CD4-positive, alpha-beta T cell treated with Interferon gamma for 1 hour (primary cell): ENCODE data around the gene RBFOX1.

ENCODE experiments used
- DNase-seq: peaks from one replicate; pipeline ENCODE4 v3.0.0-alpha.2; 2020

Gene RBFOX1

DNA sequence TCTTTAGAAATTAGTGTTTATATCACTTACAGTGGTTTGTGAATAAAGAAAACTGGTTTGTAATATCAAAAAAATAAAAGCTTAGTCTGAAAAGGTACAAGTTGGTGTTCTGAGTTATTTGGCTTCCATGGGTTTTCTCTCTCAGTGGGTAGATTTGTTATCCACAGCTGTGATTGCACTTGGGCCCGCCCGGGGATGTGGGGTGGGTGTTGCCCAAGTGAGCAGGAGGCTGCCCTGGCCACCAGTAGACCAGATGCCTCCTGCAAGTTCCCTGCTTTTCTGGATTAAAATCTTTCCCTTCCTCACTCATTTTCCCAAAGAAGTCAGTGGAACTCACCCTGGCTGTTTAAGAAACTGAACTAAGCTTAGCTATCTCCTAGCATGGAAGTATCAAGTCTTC lies 380.6 kb downstream of the RBFOX1 start:
- no peak for DNase-seq

DNA sequence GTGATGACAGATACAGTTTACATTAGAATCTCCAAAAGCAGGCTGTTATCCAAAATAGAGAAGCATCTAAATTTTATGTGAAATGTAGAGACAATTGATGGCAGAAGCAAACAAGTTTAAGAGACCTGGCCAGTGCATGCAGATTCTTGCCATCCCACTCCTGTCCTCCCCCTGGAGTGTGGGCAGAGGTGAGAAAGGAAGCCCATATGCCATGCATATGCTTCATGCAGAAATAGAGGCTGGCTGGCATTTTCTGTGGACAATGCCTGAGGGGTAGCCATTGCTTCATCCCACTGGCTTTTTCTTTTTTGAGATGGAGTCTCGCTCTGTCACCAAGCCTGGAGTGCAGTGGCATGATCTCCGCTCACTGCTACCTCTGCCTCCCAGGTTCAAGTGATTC lies 382.1 kb downstream of the RBFOX1 start:
- DNase-seq, result no peak

DNA sequence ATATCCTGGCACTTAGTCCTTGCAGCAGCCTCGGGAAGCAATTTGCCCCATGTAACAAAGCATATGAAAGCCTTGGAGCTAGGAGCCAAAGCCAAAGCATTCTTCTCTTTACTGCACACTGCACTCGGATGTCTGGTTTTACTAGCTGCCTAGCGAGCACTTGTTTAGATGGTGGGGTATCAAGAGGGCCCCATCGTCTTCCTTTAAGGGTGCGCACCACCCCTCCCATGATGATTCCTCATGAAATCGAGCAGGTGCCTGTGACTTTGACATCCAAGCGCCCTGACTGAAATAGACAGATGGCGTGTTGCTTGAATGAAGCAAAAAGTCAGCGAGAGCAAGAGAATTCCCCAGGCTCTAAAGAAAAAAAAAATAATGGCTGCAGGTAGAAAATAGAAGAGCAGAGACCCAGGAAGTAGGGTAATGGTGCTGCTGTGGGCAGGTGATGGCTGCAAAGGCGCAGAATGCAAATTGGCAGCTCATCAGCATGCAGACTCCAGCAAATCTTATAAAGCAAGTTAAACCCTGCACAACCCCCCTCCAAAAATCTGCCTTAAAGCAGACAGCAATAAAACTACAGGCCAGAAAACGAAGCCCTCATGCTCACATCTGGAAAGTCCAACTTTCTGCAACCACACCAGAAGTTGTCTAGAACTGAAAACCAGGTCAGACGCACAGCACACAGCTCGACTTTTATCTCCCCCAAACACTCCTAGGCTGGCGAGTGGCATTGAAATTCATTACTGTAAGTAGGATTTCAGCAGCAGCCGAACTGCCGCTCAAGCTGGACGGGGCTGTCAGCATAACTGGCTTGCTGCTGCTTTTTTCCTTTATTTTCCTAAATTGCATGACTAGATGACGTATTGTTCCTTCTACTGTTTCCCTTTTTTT lies 384.3 kb downstream of the RBFOX1 start:
- DNase-seq, result no peak

DNA sequence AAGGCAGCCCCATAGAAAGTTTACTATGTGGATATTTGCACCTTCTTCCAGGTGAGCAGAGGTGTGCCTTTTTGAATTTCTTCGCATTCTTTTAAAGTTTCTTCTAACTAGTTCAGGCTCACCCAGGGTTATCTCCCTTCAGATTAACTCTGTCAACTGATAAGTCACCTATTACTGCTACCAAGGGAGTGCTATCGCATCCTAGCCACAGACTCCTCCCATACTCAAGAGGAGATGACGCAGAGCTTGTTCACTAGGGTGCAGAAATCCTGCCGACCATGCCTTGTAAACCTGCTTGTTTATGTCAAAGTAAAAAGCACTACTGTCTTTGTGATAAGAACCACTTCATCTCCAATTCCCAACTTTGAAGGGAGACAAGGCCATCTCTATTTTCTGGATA lies 390.1 kb downstream of the RBFOX1 start:
- DNase-seq, result no peak

DNA sequence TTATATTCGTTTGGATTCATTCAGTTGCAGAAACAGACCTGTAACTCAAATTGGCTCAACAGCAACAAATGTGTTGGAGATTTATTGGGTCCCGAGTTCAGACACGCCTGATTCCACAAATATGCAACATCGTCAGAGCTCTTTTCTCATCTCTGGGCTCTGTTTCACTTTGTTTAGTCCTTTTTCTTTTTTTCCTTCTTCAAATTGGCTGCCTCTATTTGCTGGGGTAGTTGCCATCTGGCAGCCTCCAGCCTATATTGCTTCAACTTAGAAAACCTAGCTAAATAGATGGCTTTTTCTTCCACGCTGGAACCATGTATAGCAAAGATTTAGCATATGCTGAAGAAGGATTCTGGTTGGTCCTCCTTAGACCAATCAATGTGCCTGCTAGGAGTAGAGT lies 398.5 kb downstream of the RBFOX1 start:
- DNase-seq, result no peak

DNA sequence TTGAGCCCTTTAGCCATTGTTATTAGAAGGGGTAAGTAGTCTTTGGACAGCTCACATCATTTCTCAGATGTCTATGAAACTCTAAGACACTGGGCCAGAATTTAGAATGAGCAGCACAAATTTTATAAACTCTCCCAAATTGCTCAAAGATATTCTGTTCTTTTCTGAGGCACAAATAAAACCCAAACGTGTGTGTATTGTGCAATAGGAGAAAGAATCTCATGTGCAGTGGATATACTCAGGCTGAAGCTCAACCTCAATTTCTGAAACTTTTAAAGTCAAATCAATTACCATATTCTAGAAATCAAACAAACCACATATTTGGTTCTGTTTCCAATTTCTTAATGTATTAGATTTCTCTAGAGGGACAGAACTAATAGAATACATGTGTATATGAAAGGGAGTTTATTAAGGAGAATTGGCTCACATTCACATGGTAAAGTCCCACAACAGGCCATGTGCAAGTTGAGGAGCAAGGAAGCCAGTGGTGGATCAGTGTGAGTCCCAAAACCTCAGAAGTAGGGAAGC lies 403.6 kb downstream of the RBFOX1 start:
- no peak for DNase-seq

DNA sequence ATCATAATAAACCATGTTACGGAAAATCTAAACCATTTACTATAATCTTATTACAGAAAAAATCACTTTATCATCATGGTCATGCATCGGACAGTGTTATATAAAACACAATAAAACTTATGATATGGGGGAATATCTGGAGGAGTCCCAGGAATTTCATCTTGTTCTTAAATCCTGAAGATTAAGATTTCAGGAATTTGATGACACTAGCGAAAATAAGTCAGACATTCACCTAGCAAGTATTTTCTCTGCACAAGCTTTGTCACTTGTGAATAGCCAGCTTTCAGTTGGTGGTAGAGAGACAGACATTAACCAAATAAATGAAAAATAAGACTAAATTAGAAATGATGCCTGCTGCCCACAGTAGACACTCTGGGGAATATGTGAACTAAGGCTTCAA lies 410.0 kb downstream of the RBFOX1 start:
- DNase-seq, result no peak

DNA sequence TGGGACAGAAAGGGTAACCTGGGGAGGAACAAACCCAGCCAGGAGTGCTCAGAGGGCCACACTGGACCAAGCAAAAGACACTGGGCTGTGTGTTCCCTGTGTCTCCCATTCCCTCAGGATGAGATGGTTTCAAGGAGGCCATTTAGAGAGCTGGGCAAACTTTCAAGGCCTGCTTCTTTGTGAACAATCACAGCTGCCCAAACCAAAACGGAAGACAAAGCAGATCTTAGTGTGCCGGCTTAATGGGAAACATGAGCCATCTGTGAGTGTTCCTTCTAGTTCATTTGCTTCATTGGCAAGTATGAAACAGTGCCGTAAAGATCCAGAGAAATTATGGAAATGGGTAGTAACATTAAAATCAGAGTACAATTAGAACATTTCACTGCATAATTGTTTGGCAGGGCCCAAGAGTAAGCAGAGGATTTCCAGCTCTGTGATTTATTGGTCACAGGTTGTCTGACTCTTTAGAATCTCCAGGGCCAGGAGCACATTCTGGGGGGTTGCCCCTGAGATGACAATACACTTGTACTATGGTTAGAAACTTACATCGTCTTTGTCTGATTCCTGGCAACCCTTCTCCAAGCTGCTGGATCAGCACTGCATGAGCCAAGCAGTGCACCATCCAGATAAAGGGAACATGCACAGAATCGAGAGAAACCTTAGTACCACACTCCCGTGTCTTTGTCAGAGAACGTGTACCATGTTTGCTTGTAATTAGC lies 412.1 kb downstream of the RBFOX1 start:
- DNase-seq, result no peak

DNA sequence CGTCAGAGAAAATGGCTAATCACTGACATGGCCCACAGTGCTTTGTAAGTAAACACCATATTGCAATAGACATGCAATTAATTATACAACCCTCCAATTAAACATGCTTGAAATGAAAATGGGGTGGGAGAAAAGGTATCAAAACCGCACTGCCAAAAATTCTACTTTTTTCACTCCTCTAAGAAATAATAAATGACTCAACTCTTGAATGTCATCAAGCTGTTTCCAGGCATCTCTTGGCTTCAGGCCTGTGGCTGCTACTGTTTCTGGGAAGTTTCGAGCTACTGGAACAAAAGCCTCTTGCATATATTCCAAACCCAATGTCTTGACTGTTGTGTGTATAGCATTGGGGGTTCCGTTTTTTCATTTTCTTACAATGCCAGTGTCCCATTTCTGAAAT lies 412.6 kb downstream of the RBFOX1 start:
- no peak for DNase-seq

DNA sequence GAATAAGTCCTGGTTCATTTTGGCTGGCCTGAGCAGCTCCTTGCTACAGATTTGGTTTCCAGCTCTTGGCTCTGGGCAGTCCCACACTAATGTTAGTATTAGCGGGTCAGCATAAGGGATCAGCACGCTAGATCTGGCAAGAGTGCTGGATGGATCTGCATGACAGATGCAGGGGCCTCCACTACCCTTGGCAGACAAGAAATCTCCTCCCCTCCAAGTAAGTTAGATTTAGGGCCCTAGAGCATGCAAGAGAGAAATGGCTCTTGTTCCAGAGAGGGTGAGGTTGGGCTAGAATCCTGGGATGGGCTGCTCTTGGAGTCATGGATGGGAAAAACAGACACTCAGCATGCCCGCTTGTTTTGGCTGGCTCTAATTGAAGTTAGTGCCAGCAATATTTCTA lies 414.3 kb downstream of the RBFOX1 start:
- no peak for DNase-seq

DNA sequence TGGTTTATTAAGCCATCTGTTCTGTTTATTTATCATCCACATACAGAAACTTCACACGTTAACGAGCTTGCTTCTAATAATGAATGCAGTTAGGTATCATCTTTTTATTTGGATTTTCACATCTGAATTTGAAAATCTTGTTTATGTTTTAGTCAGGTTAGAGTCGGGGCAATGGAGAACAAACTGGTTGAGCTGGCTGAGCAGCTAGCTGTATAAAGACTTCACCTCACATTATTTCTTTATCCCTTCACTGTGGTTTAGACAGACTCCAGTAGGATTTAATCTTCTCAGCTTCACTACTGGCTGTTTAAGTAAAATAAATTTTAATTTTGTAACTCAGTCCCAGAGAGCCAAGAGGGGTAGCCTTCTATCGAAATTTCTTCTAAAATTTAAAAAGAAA lies 415.9 kb downstream of the RBFOX1 start:
- no peak for DNase-seq

DNA sequence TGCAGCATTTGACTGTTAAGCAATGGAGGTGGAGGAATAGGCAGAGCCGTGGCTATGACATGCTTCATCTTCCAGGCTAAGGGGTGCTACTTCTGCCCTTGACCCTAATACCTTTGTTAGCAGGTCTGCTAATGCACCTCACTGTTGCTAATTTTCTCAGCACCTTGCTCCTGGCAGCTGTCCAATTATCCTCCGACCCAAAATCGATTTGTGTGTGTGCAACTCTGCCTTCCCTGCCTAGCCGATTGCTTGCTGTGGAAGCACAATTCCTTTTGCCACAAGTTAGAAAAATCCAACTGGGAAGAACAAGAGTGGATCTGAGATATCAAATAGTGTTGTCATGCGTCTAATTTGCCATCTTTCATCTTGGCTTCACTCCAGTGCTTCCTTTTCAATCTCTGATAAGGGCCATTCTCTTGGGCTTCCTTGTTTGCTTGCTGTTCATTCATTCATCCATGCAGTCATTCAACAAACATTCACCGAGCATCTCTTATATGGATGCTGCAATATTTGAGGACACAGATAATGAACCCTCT lies 422.8 kb downstream of the RBFOX1 start:
- DNase-seq, result no peak
